HG03025 (cell line): Measurements from ENCODE around the gene LRRC49.
"Not testable (repeated sequence)": the region's sequence is repeated elsewhere in the genome, so short reads cannot be mapped to it uniquely, and the experiment has no call there.

ENCODE experiments used
- ATAC-seq: cut with Tn5 transposase; IDR thresholded peaks from one replicate; pipeline ENCODE4 v1.9.1; 2021; ENCODE audit warnings: mild to moderate bottlenecking, moderate library complexity; ENCODE audit not compliant: unreplicated experiment, low FRiP score

LRRC49 gene

GRCh38 chr15:70892002-70892911 is at the start of gene LRRC49, which contains the start of gene THAP10:
TSS of gene LRRC49 (plus strand) at chr15:70892826. CDS start at chr15:70892895, 69 bp downstream.
TSS of gene THAP10 (minus strand) at chr15:70892433. CDS start at chr15:70892272, 161 bp downstream.
- ATAC-seq = peak; percentile 77

GRCh38 chr15:70845602-70846360 is 46.8 kb upstream of the LRRC49 start:
- no peak for ATAC-seq

- ATAC-seq = no peak
Measured at GRCh38 chr15:70851889-70852288, 40.7 kb upstream of the LRRC49 start.

GRCh38 chr15:70852501-70853317 is 39.9 kb upstream of the LRRC49 start:
- ATAC-seq = no peak

- ATAC-seq = no peak
Measured at GRCh38 chr15:70853318-70853972, 39.2 kb upstream of the LRRC49 start.

GRCh38 chr15:70853973-70854665 is 38.5 kb upstream of the LRRC49 start, which contains the start of gene LARP6:
TSS of gene LARP6 (minus strand) at chr15:70854157. CDS start at chr15:70854088, 69 bp downstream.
- ATAC-seq = no peak

- ATAC-seq = no peak
Measured at GRCh38 chr15:70854666-70854976, 38.0 kb upstream of the LRRC49 start.

GRCh38 chr15:70855764-70856163 is 36.9 kb upstream of the LRRC49 start:
- no peak for ATAC-seq

GRCh38 chr15:70856177-70856883 is 36.3 kb upstream of the LRRC49 start:
- ATAC-seq = no peak

GRCh38 chr15:70856884-70857561 is 35.6 kb upstream of the LRRC49 start:
- no peak for ATAC-seq

GRCh38 chr15:70857562-70858285 is 34.9 kb upstream of the LRRC49 start:
- no peak for ATAC-seq

- ATAC-seq = not testable (repeated sequence)
Measured at GRCh38 chr15:70858614-70859321, 33.9 kb upstream of the LRRC49 start.

- ATAC-seq = no peak
Measured at GRCh38 chr15:70859322-70859908, 33.2 kb upstream of the LRRC49 start.

GRCh38 chr15:70859998-70860397 is 32.6 kb upstream of the LRRC49 start:
- ATAC-seq = no peak

- no peak for ATAC-seq
Measured at GRCh38 chr15:70863450-70864218, 29.0 kb upstream of the LRRC49 start.
